ENCODE data around the gene RNGTT.

DNA sequence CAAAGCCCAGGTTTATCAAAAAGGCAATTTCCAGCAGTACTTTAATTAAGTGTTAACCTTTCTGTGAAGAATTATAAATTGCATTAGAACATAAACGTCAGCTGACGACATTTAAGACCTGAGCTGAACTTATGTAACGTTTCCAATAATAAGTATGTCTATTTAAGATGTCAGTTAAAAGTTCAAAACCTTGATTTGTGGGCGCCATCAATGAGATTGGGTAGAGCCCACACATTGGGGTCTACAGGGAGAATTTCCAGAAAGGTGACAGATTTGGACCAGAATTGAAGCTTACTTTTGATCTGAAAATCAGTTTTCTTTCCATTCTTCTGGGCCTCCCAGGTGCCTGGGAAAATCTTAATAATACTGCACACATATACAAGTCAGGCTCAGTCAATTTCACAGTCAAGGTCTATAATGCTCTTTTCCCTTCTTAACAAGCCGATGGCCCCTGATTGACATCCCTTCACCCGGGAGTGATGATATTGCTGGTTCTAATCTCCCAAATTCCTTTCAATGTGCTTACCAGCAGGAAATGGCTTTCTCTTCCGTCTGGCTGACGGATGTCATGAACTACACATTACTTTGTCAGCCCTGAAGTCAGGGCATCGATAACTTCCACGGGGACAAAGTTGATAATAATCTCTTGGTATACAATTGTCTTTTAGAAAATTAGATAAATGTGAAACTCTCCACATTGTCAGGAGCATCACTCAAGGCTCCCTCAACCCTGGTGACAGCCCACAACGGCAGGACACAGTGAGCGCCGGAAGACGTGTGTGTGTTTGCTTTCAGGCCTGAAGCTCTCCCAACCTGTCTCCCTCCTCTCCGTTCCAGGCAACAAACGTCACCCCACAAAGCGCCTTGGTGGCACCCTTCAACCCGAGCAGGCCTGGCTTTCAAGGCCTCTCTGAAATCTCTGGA, 400.8 kb downstream of the RNGTT start:
- TF ChIP-seq, protein P1, sequence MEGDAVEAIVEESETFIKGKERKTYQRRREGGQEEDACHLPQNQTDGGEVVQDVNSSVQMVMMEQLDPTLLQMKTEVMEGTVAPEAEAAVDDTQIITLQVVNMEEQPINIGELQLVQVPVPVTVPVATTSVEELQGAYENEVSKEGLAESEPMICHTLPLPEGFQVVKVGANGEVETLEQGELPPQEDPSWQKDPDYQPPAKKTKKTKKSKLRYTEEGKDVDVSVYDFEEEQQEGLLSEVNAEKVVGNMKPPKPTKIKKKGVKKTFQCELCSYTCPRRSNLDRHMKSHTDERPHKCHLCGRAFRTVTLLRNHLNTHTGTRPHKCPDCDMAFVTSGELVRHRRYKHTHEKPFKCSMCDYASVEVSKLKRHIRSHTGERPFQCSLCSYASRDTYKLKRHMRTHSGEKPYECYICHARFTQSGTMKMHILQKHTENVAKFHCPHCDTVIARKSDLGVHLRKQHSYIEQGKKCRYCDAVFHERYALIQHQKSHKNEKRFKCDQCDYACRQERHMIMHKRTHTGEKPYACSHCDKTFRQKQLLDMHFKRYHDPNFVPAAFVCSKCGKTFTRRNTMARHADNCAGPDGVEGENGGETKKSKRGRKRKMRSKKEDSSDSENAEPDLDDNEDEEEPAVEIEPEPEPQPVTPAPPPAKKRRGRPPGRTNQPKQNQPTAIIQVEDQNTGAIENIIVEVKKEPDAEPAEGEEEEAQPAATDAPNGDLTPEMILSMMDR (tag by site-specific recombination; IDR thresholded peaks at IDR 0.05): no peak
- TF ChIP-seq SETDB1 (IDR thresholded peaks at IDR 0.05; ENCODE audit: insufficient read length, low read length): no peak
- TF ChIP-seq TCF7L2 (IDR thresholded peaks at IDR 0.05; ENCODE audit: borderline replicate concordance, low read depth, low read length): no peak

Data from HEK293 (cell line).